GM10847 (cell line): ENCODE data around the gene SLC7A6OS.

Experiments used
- POLR2A ChIP-seq: IDR thresholded peaks from 2 replicates; pipeline ENCODE4 v1.6.1; 2011; ENCODE audit not compliant: insufficient read length; ENCODE audit errors: extremely low read depth

The SLC7A6OS gene

DNA sequence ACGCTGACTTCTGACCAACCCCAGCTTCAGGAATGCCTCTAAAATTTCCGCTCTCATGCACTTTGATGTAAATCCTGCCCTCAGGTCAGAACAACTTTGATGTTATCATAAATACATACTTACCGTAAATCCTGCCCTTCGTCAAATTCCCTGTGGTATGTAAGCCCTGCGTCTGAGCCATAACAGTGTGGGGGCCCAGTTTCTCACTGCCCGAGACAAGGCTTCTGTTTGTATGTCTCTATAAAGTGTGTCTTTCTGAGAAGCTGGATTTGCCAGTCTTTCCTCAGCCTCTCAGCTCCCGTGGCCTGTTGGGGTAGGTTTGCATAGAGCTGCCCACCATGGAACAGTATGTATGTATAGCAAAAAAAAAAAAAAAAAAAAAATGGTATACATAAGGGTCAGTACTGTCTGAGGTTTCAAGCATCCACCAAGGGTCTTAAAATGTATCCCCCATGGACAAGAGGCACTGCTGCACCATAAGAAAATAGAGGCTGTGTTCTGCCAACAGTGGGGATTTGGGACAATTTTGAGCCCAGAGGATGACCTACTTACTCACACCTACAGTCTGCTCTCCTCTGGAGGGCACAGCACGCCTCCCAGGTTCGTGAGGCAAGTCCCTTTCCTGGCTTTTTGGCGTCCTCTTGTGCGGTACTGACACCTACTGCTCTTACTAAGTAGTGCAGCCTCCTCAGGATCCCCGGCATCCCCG lies 17.6 kb upstream of the SLC7A6OS start:
- TF ChIP-seq POLR2A: no peak

DNA sequence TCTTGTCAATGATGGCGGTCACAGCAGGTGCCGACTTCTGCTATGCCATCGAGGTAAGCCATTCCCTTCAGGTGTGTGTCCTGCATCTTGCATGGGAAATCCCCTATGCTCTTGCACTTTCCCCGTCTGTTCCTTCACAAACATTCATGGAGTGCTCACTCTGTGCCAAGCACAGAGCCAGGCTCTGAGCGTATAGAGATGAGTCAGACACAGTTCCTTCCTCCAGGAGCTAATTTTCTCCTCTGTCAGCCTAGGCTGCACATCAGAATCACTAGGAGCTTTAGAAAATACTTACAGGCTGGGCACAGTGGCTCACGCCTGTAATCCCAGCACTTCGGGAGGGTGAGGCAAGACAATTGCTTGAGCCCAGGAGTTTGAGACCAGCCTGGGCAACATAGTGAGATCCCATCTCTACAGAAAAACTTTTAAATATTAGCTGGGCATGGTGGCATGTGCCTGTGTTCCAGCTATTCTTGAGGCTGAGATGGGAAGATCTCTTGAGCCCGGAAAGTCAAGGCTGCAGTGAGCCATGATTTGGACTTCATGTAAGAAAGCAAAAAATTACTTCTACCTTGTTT lies 14.1 kb upstream of the SLC7A6OS start:
- TF ChIP-seq POLR2A: no peak

DNA sequence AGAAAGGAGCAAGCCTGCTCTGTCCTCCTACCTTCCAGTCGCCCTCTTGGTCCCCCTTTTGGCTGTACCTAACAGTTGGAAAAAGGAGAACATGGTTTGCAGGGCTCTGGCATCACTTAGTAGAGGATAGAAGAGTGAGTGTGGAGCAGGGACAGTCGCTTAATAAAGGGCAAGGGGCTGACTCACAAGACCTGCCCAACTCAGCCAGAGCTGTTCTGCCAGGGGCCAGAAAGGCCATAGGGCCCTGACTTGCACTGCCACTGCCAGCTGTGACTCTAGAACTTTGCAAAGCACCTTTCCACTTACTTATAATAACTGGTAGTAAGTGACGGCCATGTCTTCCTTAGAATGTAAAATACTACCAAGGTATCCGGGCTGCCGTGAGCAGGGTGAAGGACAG lies 13.6 kb upstream of the SLC7A6OS start:
- TF ChIP-seq POLR2A: no peak

DNA sequence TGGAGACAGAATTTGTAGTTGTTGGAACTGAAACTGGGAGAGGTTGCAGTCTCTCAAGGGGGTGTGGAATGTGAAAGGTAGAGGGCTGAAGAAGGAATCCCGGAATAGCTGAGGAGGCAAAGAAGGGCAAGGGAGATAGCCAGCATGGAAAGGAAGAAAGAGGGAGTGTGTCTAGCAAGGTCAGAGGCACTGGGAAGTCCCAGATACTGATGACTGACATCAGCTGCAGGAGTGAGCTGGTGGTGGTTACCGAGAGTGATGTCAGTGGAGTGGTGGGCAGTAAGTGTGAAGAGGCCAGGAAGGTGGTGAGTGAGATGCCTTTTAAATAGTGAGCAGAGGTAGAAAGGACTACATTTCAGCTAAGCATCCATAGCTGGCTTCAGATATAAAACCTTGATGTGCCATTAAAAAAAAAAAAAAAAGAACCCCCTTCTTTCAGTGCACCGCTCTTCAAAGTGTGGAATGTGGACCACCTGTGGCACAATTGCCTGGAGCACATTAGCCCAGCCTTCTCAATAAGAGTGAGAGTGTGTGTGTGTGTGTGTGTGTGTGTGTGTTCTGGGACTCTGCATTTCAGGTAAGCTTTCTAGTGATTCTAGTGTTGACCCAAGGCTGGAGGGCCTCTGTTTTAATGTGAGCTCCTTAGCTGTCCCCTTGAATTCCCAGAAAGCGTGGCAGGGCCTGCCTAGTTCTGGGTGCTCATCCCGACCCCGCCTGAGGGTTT lies 8.6 kb upstream of the SLC7A6OS start:
- no peak for TF ChIP-seq POLR2A

DNA sequence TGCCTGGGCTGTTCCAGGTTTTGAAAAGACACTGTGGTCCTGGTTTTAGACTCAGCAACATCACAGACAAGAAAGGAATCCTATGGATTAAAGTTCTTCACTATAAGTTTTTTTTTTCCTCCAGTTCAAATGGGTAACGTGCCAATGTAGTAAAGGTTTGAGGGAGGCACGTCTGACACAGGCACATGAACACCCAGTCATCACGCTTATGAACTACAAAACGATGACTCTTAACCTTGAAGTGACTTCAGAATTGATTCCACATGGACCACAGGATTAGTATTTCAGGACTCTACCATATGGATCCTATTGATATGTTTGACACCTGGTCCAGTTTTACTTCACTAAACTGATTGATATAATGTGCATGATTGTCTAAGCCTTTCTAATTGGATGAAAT lies 2.4 kb upstream of the SLC7A6OS start:
- TF ChIP-seq POLR2A: no peak

DNA sequence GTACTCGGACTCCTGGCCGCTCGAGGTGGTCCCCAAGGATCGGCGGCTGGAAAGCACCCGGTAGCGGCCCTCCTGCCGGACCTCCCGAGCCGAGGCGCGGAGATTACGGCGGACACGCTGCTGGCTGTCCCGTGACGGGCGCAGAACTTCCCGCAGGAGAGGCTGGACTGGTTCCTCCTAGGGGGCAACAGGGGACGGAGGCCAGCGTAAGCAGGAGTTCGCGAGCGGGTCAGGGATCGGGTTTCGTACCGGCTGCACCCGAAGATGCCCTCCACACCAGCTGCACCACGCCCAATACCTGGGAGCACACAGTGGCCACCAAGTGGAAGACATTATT lies 341 bp downstream of the SLC7A6OS start:
- TF ChIP-seq POLR2A: no peak

DNA sequence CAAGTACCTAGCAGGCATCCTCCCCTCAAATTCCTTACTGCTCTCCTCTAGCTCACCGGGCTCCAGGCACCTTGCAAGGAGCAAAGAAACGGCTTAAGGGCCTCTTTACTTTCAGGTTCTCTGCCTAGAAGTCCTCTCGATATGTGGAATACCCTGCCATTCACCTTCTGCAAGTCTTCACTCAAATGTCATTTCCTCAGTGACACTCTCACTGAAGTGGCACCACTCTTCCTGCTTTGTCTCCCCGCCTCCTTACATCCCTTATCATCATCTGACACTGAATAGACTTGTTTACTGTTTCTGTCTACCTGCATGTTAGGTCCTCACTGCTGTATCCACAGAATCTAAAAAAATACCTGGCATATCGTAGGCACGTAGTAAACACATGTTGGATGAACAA lies 947 bp downstream of the SLC7A6OS start:
- TF ChIP-seq POLR2A: no peak

DNA sequence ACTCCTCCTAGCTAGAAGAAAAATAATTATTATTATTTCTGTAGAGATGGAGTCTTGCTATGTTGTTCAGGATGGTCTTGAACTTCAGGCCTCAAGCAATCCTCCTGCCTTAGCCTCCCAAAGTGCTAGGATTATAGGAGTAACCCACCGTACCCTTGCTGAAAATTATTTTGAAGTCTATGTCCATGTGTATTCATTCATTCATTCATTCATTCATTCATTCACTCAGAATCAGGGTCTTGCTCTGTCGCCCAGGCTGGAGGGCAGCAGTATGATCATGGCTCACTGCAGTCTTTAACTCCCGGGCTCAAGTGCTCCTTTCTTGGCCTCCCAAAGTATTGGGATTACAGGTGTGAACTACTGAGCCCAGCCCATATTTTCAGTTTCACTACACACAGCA lies 4.1 kb downstream of the SLC7A6OS start:
- no peak for TF ChIP-seq POLR2A

DNA sequence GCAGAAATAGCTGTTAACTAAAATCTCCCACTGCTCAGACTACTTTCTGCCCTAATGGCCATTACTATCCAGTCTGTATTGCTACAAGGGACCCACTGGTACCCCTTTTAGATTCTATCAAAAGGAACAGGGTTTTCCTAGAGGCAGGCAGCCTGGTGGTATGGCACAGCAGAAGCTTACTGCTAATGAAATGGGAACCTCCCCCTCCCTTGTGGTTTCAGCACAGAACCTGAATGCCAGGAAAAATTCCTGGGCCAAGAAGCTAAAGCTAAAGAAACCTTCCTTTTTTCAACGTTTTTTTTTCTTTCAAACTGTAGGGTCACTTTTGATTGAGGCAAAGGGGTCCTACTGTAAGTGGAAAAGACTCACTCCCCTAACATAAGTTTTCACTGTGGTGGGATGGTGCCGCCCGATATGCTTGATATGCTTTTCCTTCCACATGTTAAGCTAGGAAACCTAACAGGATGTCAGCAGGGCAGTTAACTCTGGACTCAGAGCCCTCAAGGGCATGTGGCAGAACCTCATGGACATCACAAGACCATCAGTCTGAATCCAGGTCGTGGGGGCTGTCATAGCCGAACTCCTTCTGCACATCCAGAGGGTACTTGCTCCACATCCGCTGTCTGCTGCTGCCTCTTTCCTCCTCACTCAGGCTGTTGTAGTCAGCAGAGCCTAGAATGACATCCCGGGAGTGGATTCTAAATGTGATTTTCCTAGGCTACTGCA lies 9.8 kb downstream of the SLC7A6OS start:
- no peak for TF ChIP-seq POLR2A

DNA sequence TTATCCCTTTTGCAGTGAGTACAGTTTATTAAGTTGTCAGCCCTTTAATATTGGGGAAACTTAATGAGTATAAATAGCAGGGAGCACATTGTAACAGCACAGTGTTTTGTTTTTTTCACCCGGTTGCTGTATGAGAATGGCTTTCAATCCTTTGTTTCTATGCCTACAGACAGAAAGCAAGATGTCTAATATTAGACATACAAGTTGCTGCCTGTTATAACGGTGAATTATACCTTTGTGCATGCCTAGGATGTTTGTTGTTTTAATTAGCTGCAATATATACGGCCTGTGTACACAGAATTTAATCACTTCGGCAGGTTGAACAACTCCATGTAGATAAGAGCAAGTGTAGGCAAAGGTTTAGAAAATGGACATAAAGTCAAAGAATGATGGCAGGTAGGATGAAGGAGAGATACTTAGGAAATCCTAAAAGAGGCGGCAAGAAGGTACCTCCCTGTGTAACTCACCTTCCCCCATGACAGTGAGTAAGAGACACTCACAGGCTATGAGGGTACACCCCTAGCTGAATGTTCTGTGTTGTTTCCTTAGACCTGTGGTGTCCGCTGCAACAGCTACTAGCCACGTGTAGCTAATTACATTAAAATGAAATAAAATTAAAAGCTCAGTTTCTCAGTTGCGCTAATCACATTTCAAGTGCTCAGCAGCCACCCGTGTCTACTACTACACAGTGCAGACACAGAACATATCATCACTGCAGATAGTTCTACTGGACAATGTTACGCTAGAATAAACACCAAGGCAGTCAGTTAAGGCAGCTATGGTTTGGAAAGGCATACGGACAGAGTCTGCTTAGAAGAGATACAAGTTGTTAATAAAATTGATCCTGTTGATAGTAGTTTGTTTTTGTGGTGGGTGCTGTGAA lies 10.9 kb downstream of the SLC7A6OS start:
- no peak for TF ChIP-seq POLR2A

DNA sequence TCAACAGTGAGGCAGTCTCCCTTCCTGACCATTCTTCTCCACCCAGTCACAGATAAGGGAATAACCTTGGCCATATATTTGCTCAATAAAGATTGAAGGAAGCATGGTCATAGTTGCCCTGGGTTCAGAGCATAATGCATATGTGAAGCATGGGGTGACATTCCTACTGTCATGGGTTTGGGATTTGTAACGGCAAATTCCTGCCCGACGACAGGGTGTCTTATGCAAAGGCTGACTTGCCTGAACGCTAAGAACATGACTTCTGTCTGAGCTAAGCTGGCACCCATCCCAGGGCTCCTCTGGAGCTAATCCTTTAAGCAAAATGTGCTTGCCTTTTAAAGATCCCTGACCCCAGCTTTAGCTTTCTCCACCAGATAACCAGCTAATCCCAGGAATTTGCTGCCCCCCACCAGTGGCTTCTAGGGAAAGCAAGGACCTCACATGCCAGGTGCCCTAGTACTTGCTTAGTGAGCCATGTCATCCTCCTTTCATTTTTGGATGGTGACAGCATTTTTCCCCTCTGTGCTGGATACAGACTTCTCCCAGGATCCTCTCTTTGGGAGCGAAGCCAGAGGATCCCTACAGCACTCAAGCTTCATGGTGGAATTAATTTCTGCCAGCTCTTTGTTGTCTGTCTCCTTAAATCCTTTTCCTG lies 11.7 kb downstream of the SLC7A6OS start:
- TF ChIP-seq POLR2A: no peak

DNA sequence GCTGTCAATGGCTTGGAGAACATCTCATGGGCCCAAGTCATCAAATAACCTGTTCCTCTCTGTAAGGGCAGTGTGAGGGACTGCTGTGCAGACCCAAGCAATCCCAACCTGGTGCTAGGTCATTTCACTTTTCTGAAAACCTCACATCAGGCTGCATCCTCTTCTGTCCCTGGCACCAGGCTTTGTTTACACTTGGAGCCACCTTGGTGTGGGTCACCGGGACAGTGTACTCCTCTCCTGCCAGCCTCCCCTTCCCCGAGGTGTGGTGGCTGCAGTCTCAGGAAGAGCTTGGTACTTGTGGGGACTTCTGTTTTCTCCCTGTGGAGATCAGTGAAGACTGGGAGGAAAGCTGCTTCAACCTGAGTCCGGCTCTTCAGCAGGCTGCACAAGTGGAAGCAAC lies 12.4 kb downstream of the SLC7A6OS start:
- no peak for TF ChIP-seq POLR2A

DNA sequence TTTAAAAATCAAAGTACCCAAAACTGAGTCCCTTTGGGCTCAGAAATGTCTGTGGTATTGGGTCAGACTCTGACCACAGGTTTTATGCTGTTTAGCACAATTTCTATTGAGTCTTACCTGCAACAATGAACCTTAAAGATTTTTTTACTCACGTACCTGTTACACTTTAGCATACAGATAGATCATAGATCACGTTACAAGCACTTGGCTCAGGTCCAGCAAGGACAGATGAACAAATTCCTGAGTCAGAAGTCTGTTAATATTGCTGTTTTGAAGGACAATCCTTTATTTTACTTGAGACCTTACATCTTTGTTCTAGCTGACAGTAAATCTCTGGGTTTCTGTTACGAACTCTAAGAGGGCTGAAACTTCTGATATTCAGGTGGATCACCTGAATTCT lies 12.8 kb downstream of the SLC7A6OS start:
- no peak for TF ChIP-seq POLR2A

DNA sequence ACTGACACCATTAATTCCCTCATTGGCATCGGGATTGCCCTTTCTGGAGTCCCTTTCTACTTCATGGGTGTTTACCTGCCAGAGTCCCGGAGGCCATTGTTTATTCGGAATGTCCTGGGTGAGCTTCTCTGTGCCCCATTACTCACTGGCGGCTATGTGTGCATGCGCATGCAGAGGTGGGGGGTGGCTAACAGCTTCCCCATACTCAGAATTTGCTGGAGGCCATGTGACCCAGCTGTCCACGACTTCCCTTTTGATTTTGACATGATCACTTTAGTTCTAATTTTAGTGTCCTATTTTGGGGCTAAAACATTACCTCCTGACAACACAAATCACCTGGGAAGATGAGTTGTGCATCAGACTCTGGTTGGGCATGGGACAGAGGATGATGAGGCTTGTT lies 14.1 kb downstream of the SLC7A6OS start:
- no peak for TF ChIP-seq POLR2A
